Measurements from ENCODE around the gene BICDL2. TPM values are rescaled to one million over a fixed set of nuclear protein-coding genes. Genes with fewer than 3 reads are reported as not detected.

BICDL2 gene
- total and polyA plus RNA-seq, 12 donors: 0.14 to 0.31 (median 0.22) TPM; not detected in 8

DNA sequence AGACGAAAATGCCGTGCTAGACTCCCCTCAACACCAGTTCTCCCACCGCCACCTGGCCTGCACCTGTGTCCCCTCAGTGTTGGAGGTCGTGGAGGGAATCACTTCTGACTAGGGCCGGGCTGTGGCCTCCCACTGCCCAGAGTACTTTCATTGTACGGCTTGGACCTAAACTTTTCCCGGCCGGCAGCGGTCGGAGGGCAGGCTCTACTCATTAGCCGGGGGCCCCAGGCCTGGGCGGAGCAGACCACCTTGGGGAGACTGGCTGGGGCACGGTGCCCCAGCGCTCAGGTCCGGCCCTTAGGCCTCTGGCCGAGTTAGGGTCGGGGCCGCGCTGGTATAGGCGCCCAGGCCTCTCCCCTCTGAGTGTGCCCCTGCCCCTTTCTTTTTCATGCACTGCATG, 19.4 kb downstream of the BICDL2 start:
- peaks cover 17 to 30% of the 10 kb centered on the region in 2 donors for H3K4me1 ChIP-seq (replicated peaks in 1 of 2)
- TF ChIP-seq, protein P1, sequence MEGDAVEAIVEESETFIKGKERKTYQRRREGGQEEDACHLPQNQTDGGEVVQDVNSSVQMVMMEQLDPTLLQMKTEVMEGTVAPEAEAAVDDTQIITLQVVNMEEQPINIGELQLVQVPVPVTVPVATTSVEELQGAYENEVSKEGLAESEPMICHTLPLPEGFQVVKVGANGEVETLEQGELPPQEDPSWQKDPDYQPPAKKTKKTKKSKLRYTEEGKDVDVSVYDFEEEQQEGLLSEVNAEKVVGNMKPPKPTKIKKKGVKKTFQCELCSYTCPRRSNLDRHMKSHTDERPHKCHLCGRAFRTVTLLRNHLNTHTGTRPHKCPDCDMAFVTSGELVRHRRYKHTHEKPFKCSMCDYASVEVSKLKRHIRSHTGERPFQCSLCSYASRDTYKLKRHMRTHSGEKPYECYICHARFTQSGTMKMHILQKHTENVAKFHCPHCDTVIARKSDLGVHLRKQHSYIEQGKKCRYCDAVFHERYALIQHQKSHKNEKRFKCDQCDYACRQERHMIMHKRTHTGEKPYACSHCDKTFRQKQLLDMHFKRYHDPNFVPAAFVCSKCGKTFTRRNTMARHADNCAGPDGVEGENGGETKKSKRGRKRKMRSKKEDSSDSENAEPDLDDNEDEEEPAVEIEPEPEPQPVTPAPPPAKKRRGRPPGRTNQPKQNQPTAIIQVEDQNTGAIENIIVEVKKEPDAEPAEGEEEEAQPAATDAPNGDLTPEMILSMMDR (IDR thresholded peaks at IDR 0.05): no peak
- no peak for TF ChIP-seq POLR2A (IDR thresholded peaks at IDR 0.05)
- H3K4me3 ChIP-seq: no peak overlapping the region
- intact Hi-C loops (cut with DNase I): no loop called here
- no peaks in the 10 kb centered on the region for H3K9me3 ChIP-seq (replicated peaks in 1 of 3)
- no peak overlapping the region for H3K27ac ChIP-seq
- H3K27me3 ChIP-seq: peaks cover 10% of the 10 kb centered on the region
- no peak for DNase-seq
- WGBS, 4 donors: 59 to 89% (median 66%) methylated on average over 12 to 20 of the region's 20 CpGs
- H3K36me3 ChIP-seq (replicated peaks in 1 of 2): no peaks in the 10 kb centered on the region

DNA sequence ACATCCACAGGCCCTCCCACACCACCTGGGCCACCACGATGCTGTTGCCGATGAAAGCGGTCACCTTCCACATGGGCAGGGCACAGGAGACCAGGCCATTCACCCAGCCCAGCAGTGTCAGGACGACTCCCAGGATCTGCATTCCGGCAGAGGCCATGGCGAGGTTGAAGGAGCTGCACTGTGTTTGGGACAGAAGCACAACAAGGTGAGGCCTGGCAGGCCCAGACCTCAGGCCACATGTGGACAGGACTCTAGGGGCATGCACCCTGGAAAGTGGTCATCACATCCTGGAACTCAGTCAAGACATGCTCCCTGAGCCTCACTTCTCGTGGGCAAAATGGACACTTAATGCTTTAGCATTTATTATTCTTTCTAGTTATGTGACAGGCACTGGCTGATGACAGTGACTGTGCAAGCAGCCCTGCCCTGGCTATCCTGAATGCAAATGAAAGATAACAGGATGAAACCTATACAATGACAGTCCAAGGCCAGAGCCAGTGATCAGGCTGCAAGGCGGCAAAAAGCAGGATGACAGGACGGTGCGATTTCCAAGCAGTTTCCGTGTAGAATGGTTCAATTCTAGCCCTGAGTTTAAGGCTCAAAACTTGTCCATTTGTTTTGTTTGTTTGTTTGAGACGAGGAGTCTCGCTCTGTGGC, 20.8 kb downstream of the BICDL2 start:
- no peak for TF ChIP-seq POLR2A (IDR thresholded peaks at IDR 0.05)
- TF ChIP-seq, protein P1 (IDR thresholded peaks at IDR 0.05): no peak
- WGBS, 4 donors: 85 to 94% (median 89%) methylated on average over 7 to 13 of the region's 13 CpGs
- H3K27ac ChIP-seq: no peak overlapping the region
- no peak overlapping the region for H3K4me3 ChIP-seq
- peaks cover 4 to 16% of the 10 kb centered on the region in 2 donors for H3K4me1 ChIP-seq (replicated peaks in 1 of 2)
- no peaks in the 10 kb centered on the region for H3K36me3 ChIP-seq (replicated peaks in 1 of 2)
- H3K27me3 ChIP-seq: peaks cover 10% of the 10 kb centered on the region
- intact Hi-C loops (cut with DNase I): no loop called here
- H3K9me3 ChIP-seq (replicated peaks in 1 of 3): no peaks in the 10 kb centered on the region
- no peak for DNase-seq

DNA sequence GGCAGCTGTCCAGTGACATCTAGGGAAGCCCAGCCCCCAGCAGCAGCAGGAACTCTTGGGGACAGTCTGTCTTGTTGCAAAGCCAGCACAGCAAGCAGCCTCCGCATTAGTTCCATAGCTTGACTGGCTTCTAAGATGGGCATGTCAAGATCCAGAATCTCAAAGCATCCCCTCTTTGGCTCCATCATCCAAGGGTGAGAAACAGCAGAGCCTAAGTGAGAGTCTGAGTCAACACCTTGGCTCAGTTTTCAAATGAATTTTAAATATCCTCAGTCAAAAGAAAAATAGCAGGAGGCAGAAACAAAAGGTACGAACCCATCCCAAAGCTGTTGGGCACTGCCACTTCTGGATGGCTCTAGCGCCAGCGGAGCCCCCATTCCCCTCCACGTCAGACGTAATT, 21.8 kb downstream of the BICDL2 start:
- H3K9me3 ChIP-seq (replicated peaks in 1 of 3): no peaks in the 10 kb centered on the region
- peaks cover 10% of the 10 kb centered on the region for H3K27me3 ChIP-seq
- H3K27ac ChIP-seq: no peak overlapping the region
- H3K4me3 ChIP-seq: no peak overlapping the region
- peaks cover 3 to 10% of the 10 kb centered on the region in 2 donors for H3K4me1 ChIP-seq (replicated peaks in 1 of 2)
- DNase-seq: no peak
- no peaks in the 10 kb centered on the region for H3K36me3 ChIP-seq (replicated peaks in 1 of 2)
- intact Hi-C loops (cut with DNase I): no loop called here
- TF ChIP-seq POLR2A (IDR thresholded peaks at IDR 0.05): no peak
- TF ChIP-seq, protein P1 (IDR thresholded peaks at IDR 0.05): no peak
- WGBS, 4 donors: 66 to 93% (median 90%) methylated on average over 5 to 6 of the region's 6 CpGs

DNA sequence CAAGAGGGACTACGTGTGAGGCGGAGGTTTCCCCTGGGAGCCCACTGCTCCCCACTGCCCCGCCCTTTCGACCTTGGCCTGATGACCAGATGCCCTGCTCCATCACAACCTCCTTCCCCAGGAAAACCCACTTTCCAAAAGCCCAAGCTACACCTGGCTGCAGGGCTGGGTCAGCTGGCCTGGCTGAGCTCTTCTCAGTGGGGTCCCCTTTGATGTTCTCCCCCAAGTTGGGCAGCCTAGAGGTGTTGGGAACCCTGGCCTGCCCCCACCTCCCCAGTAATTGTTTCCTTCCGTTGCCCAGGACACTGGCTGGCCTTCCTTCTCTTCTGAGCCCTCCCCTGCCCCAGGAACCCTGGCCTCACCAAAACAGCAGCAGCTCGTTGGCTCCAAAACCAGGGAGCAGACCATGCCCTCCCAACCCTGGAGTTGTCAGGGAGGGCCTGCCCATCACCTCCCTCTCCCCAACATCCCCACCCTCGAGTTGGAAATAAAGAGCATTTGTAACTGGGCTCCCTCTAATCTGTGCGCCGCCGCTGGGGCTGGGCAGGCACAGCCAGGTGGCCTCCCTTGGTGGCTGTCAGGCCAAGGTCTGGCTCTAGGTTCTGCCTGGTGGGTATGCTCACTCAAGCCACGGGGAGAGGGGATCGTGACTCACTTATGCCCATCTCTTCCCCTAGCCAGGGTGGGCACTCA, 22.6 kb downstream of the BICDL2 start:
- peaks cover 16% of the 10 kb centered on the region for H3K27me3 ChIP-seq
- H3K36me3 ChIP-seq (replicated peaks in 1 of 2): no peaks in the 10 kb centered on the region
- no peak overlapping the region for H3K4me3 ChIP-seq
- intact Hi-C loops (cut with DNase I): no loop called here
- no peaks in the 10 kb centered on the region for H3K9me3 ChIP-seq (replicated peaks in 1 of 3)
- no peak for DNase-seq
- H3K27ac ChIP-seq: no peak overlapping the region
- H3K4me1 ChIP-seq (replicated peaks in 1 of 2): peaks cover 0 to 4% of the 10 kb centered on the region in 2 donors
- TF ChIP-seq POLR2A (IDR thresholded peaks at IDR 0.05): no peak
- TF ChIP-seq, protein P1 (IDR thresholded peaks at IDR 0.05): no peak
- WGBS, 4 donors: 49 to 72% (median 56%) methylated on average over 5 to 12 of the region's 12 CpGs
